HUES6 (cell line): Measurements from ENCODE around the gene GRIN3A.

ENCODE experiments used
- H3K27ac ChIP-seq: 2 replicates; pipeline ENCODE4 v1.7.0; 2013; ENCODE audit warnings: low read depth, mild to moderate bottlenecking, low read length, inconsistent platforms
- H3K27me3 ChIP-seq: 2 replicates; pipeline ENCODE4 v1.6.1; 2013; ENCODE audit warnings: low read length; ENCODE audit not compliant: control insufficient read depth, insufficient read depth
- H3K36me3 ChIP-seq: 2 replicates; pipeline ENCODE4 v1.6.1; 2013; ENCODE audit warnings: low read length; ENCODE audit not compliant: control insufficient read depth, insufficient read depth
- H3K4me1 ChIP-seq: 2 replicates; pipeline ENCODE4 v1.6.1; 2013; ENCODE audit warnings: low read length; ENCODE audit not compliant: control insufficient read depth, insufficient read depth
- H3K4me3 ChIP-seq: 2 replicates; pipeline ENCODE4 v1.5.1; 2013; ENCODE audit warnings: low read depth, low read length
- H3K9ac ChIP-seq: one replicate; pipeline ENCODE4 v1.6.1; 2013; ENCODE audit warnings: mild to moderate bottlenecking, low read length
- H3K9me3 ChIP-seq: 2 replicates; pipeline ENCODE4 v1.6.1; 2013; ENCODE audit warnings: low read depth, low read length; ENCODE audit not compliant: control insufficient read depth, insufficient read depth

GRIN3A gene

GRCh38 chr9:101578378-101578777 lies 160.1 kb downstream of the GRIN3A start:
- Histone ChIP-seq H3K4me1 (peaks cover 13% of the 10 kb centered on the region), H3K9me3 (no peaks in the 10 kb centered on the region), H3K27me3 (no peaks in the 10 kb centered on the region), H3K36me3 (no peaks in the 10 kb centered on the region), H3K27ac (no peak overlapping the region), H3K9ac (no peak overlapping the region), H3K4me3 (no peak overlapping the region)

- H3K4me1 ChIP-seq = peaks cover 30% of the 10 kb centered on the region
- no peak overlapping the region for H3K27ac ChIP-seq
- no peaks in the 10 kb centered on the region for H3K9me3 ChIP-seq
- no peak overlapping the region for H3K4me3 ChIP-seq
- H3K27me3 ChIP-seq = no peaks in the 10 kb centered on the region
- H3K36me3 ChIP-seq = 0 out of 2 replicates have a peak, but pooled peaks cover 5% of the 10 kb centered on the region
- no peak overlapping the region for H3K9ac ChIP-seq
Measured at GRCh38 chr9:101574731-101575333, 163.6 kb downstream of the GRIN3A start.

- H3K4me1 ChIP-seq = peaks cover 30% of the 10 kb centered on the region
- no peak overlapping the region for H3K27ac ChIP-seq
- H3K27me3 ChIP-seq = no peaks in the 10 kb centered on the region
- H3K9me3 ChIP-seq = no peaks in the 10 kb centered on the region
- H3K4me3 ChIP-seq = no peak overlapping the region
- peaks cover 16% of the 10 kb centered on the region; the same call in 1 of the 2 replicates for H3K36me3 ChIP-seq
- H3K9ac ChIP-seq = no peak overlapping the region
Measured at GRCh38 chr9:101572316-101572715, 166.1 kb downstream of the GRIN3A start.

- Histone ChIP-seq H3K36me3 (peaks cover 28% of the 10 kb centered on the region; the same call in 1 of the 2 replicates), H3K27me3 (no peaks in the 10 kb centered on the region), H3K9me3 (no peaks in the 10 kb centered on the region)
Measured at GRCh38 chr9:101571114-101571513, 167.3 kb downstream of the GRIN3A start.

GRCh38 chr9:101569741-101570501 lies 168.5 kb downstream of the GRIN3A start:
- Histone ChIP-seq H3K36me3 (peaks cover 40% of the 10 kb centered on the region), H3K9me3 (no peaks in the 10 kb centered on the region), H3K27me3 (no peaks in the 10 kb centered on the region), H3K9ac (no peak overlapping the region), H3K4me3 (no peak overlapping the region), H3K27ac (no peak overlapping the region), H3K4me1 (peaks cover 30% of the 10 kb centered on the region)

More at GRCh38 chr9:101571114-101571513, 167.3 kb downstream of the GRIN3A start:
- Histone ChIP-seq H3K27ac (no peak overlapping the region), H3K4me1 (peaks cover 30% of the 10 kb centered on the region), H3K4me3 (no peak overlapping the region), H3K9ac (no peak overlapping the region)

GRCh38 chr9:101567725-101568350 lies 170.6 kb downstream of the GRIN3A start:
- Histone ChIP-seq H3K27me3 (no peaks in the 10 kb centered on the region), H3K9me3 (no peaks in the 10 kb centered on the region), H3K4me3 (no peak overlapping the region), H3K27ac (no peak overlapping the region), H3K9ac (no peak overlapping the region), H3K4me1 (peaks cover 25% of the 10 kb centered on the region), H3K36me3 (peaks cover 59% of the 10 kb centered on the region)

- H3K4me3 ChIP-seq = no peak overlapping the region
- peaks cover 66% of the 10 kb centered on the region for H3K36me3 ChIP-seq
- no peak overlapping the region for H3K9ac ChIP-seq
- peaks cover 18% of the 10 kb centered on the region for H3K4me1 ChIP-seq
- no peak overlapping the region for H3K27ac ChIP-seq
- no peaks in the 10 kb centered on the region for H3K9me3 ChIP-seq
- no peaks in the 10 kb centered on the region for H3K27me3 ChIP-seq
Measured at GRCh38 chr9:101566904-101567724, 171.3 kb downstream of the GRIN3A start.

- H3K27me3 ChIP-seq = no peaks in the 10 kb centered on the region
- H3K9ac ChIP-seq = no peak overlapping the region
- peaks cover 86% of the 10 kb centered on the region for H3K36me3 ChIP-seq
- H3K27ac ChIP-seq = no peak overlapping the region
- no peaks in the 10 kb centered on the region for H3K9me3 ChIP-seq
- no peaks in the 10 kb centered on the region for H3K4me1 ChIP-seq
- H3K4me3 ChIP-seq = no peak overlapping the region
Measured at GRCh38 chr9:101564252-101564651, 174.2 kb downstream of the GRIN3A start.

GRCh38 chr9:101562966-101563365 lies 175.5 kb downstream of the GRIN3A start:
- Histone ChIP-seq H3K27me3 (no peaks in the 10 kb centered on the region), H3K4me3 (no peak overlapping the region), H3K9me3 (no peaks in the 10 kb centered on the region), H3K27ac (no peak overlapping the region), H3K36me3 (peaks cover 94% of the 10 kb centered on the region), H3K9ac (no peak overlapping the region), H3K4me1 (no peaks in the 10 kb centered on the region)

GRCh38 chr9:101561740-101562139 lies 176.7 kb downstream of the GRIN3A start:
- no peaks in the 10 kb centered on the region for H3K9me3 ChIP-seq
- H3K9ac ChIP-seq = no peak overlapping the region
- no peak overlapping the region for H3K4me3 ChIP-seq
- H3K4me1 ChIP-seq = no peaks in the 10 kb centered on the region
- no peaks in the 10 kb centered on the region for H3K27me3 ChIP-seq
- H3K27ac ChIP-seq = no peak overlapping the region
- peaks cover 96% of the 10 kb centered on the region for H3K36me3 ChIP-seq
